Epithelial cell of proximal tubule (primary cell): ENCODE measurements around the gene CCSER2. TPM values are rescaled to one million over a fixed set of nuclear protein-coding genes. Genes with fewer than 3 reads are reported as not detected.
A peak's percentile ranks its signal among the peaks of the same experiment; 100 is the strongest.
"Not testable (repeated sequence)": the region's sequence is repeated elsewhere in the genome, so short reads cannot be mapped to it uniquely, and the experiment has no call there.

Experiments
- DNase-seq: peaks from one replicate; pipeline ENCODE4 v3.0.0-alpha.2; 2011; ENCODE audit warnings: low read depth
- H3K4me3 ChIP-seq: 2 replicates; pipeline ENCODE4 v1.5.1; 2011; ENCODE audit warnings: low read depth, mild to moderate bottlenecking, low read length
- total RNA-seq: library from RNA; depleted of rRNA; stranded (reverse); fragments of >200 nt; gene quantifications from 2 replicates; pipeline ENCODE4 v1.2.3, GENCODE V29; 2015
- TF ChIP-seq, protein P1 (sequence below): conservative IDR thresholded peaks from 2 replicates; pipeline ENCODE4 v1.5.1; 2012; ENCODE audit warnings: low read depth, mild to moderate bottlenecking, low read length

CCSER2 gene
- total RNA-seq, 1 donor from 2014 or later: 8.8 TPM

DNA sequence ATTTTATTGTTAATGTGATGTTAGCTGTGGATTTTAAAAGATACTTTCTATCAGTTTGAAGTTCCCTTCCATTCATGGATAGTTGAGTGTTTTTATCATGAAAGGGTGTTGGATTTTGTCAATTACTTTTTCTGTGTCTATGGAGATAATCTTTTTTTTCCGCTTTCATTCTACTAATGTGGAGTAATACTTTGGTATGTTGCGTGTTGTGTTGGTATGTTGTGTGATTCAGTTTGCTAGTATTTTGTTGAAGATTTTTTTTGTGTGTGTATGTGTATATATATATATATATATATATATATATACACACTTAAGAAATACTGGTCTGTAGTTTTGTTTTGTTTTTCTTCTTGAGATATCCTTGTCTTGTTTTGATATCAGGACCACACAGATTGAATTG lies 100.3 kb downstream of the CCSER2 start:
- no peak for DNase-seq
- H3K4me3 ChIP-seq: no peak overlapping the region
- TF ChIP-seq, protein P1, sequence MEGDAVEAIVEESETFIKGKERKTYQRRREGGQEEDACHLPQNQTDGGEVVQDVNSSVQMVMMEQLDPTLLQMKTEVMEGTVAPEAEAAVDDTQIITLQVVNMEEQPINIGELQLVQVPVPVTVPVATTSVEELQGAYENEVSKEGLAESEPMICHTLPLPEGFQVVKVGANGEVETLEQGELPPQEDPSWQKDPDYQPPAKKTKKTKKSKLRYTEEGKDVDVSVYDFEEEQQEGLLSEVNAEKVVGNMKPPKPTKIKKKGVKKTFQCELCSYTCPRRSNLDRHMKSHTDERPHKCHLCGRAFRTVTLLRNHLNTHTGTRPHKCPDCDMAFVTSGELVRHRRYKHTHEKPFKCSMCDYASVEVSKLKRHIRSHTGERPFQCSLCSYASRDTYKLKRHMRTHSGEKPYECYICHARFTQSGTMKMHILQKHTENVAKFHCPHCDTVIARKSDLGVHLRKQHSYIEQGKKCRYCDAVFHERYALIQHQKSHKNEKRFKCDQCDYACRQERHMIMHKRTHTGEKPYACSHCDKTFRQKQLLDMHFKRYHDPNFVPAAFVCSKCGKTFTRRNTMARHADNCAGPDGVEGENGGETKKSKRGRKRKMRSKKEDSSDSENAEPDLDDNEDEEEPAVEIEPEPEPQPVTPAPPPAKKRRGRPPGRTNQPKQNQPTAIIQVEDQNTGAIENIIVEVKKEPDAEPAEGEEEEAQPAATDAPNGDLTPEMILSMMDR: no peak

DNA sequence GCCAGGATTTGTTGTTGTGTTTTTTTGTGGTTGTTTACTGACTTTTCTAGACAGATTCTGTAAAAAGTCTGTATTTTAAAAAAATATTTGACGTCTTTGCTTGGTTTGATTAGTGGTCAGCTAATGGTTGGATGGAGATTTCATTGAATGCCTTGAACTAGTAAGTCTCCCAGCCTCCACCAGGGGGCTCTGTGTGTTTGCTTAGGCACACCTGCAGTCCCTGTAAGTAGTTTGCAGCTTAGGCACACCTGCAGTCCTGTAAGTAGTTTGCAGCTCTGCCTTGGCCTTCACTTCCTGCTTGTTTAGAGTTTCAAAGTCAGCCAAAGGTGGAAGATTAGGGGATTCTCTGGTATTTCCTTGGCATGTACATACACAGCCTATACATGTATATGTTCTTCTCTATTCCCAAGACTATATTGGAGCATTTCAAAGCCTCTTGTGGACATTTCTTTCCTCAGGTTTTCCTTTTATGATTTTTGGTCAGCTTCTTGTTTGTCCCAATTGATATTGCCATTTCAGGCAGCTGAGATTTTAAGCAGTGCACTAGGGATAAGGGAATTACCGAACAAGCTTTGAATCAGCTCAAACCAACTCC lies 101.6 kb downstream of the CCSER2 start:
- H3K4me3 ChIP-seq: no peak overlapping the region
- no peak for DNase-seq
- TF ChIP-seq, protein P1: peak; percentile 95

DNA sequence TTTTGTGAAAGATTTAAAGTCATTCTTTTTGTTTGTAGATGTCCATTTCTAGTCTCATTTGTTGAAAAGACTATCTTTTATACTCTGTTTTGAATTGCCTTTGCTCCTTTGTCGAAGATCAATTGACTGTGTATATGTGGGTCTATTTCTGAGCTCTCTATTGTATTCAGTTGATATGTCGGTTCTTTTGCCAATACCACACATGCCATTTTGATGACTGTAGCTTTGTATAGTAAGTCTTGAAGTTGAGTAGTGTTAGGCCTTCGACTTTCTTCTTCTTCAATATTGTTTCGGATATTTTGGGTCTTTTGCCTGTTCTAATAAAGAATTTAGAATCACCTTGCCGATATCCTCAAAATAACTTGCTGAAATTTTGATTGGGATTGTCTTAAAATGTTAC lies 104.5 kb downstream of the CCSER2 start:
- DNase-seq: no peak
- no peak overlapping the region for H3K4me3 ChIP-seq
- TF ChIP-seq, protein P1: no peak

DNA sequence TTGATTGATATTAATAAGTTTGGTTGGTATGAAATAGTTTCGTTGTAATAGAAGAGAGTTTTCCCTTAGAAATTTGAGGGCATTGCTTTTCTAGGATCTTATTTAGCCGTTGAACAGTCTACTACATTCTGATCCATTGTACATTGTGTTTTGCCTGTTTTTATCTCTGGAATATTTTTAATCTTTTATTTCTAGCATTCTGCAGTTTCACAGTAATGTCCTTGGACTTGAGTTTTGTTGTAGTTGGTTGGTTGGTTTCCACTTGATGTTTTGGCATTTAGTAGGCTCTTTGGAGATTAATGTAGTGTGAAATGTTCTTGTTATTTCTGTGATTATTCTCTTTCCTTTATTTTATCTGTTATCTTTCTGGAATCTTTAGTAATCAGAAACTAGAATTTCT lies 112.4 kb downstream of the CCSER2 start:
- no peak for DNase-seq
- TF ChIP-seq, protein P1: no peak
- H3K4me3 ChIP-seq: no peak overlapping the region

DNA sequence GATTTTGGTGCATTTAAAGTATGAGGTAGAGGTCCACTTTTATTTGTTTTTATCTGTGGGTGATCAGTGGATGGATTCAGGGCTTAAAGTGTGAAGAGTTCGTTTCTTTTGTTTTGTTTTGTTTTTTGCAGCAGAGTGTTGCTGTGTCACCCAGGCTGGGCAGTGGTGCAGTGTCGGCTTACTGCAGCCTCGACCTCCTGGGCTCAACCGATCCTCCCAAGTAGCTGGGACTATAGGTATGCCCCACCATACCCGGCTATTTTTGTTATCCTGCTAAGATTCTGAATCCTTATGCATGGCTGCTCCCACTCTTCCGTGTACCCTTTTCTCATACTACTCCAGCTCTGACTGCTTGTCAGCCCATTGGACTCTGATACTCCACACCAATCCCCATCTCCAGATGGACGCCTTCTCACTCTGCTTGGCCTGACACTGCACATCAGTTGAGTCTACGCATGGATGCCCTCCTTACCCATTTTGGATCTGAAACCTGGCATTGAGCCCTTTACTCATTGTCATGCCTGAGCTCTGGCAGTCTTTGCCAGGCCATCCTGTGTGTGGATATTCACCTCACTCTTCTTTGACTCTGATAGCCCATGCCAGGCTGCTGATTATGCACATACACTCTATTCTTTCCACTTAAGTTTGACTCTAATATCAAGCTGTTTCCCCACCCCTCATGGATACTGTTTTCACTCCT lies 119.5 kb downstream of the CCSER2 start:
- H3K4me3 ChIP-seq: no peak overlapping the region
- DNase-seq: peak; percentile 72
- TF ChIP-seq, protein P1: no peak

DNA sequence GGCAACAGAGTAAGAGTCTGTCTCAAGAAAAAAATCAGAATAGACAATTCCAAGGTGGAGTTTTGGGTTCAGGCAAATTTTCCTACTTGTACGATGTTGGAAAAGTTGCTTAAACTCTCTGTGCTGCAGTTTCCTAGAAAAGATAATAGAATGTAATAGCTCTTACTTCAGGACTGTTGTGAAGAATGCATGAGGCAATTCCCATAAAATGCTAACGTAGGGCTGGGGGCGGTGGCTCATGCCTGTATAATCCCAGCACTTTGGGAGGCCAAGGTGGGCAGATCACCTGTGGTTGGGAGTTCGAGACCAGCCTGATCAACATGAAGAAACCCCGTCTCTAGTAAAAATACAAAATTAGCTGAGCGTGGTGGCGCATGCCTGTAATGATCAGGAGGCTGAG lies 121.0 kb downstream of the CCSER2 start:
- H3K4me3 ChIP-seq: not testable (repeated sequence)

DNA sequence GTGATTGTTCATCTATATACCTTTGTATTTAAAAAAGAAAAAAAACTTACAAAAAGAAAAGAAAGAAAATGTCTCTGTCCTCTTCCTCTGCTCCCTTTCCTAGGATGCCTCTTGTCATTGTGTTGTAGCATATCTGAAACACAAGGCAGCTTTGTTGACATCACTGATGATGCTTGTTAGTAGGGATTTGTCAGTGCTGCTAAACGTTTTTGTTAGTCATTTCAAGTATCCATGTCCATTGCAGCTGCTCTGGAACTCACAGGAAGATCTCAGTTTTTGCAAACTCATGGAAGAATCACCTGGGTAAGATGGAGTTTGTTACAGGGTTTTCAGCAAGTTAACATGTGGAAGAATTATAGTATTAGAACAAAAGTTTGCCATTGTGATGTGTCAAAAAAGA lies 123.6 kb downstream of the CCSER2 start:
- TF ChIP-seq, protein P1: no peak
- no peak for DNase-seq
- no peak overlapping the region for H3K4me3 ChIP-seq

More for the DNA sequence above, 121.0 kb downstream of the CCSER2 start:
- DNase-seq: not testable (repeated sequence)
